NCI-H1417 treated with DMSO at 0.1 percent for 48 hours (cell line): ENCODE measurements around the gene CRACDL.

Experiments
- DNase-seq: peaks from one replicate; lab custom pipeline; 2025; lab: John Stamatoyannopoulos, UW

CRACDL gene

GRCh38 chr2:98748292-98749065 is 187.5 kb downstream of the CRACDL start:
- DNase-seq = no peak

DNA sequence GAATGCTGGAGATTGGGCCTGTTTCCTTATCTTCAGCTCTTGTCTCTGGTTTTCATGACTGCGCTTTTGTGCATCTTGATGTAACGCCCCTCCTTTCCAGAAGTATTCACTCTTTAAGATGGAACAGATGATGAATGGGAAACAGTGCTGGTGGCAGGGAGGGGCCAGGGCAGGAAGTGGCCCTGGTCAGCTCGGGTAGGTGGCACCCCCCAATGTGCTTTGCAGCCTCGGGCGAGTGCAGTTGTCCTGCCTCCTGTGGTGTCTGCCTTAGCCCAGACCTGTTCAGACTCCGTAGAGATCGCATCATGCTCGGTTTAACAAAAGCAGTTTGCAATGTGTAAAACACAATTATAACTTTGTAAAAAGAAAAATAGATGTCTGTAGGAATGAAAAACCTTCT is 188.1 kb downstream of the CRACDL start:
- DNase-seq = no peak

DNA sequence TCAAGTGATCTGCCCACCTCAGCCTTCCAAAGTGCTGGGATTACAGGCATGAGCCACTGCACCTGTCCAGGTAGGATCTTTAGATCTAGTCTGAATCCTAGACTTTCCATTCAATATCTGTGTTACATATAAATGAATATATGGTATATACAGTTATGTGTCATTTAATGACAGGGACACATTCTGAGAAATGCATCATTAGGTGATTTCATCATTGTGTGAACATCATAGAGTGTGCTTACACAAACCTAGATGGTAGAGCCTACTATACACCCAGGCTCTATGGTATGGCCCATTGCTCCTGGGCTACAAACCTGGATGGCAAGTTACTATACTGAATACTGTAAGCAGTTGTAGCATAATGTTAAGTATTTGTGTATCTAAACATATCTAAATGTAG is 189.6 kb downstream of the CRACDL start:
- DNase-seq = no peak

- no peak for DNase-seq
Measured at GRCh38 chr2:98744595-98744994, 191.4 kb downstream of the CRACDL start.
